Stomach (tissue), 9 donors: ENCODE measurements around the gene PRRT3. TPM values are rescaled to one million over a fixed set of nuclear protein-coding genes. Genes with fewer than 3 reads are reported as not detected.
A peak's percentile ranks its signal among the peaks of the same experiment; 100 is the strongest.

Experiments
- DNase-seq, 2 donors: peaks; one replicate each; pipeline versions ENCODE4 v3.0.0 to v3.0.0-alpha.2; 2013 to 2019
- H3K27ac ChIP-seq, 5 donors: fragments of 200-600 bp in 4 of 5; sonication (generic) in 4 of 5; one replicate each; pipeline ENCODE4 v1.5.1; 2013 to 2019; ENCODE audit warnings: mild to moderate bottlenecking in 1 of 5, moderate library complexity in 1 of 5
- H3K27me3 ChIP-seq, 3 donors: fragments of 200-600 bp; sonication (generic); one replicate each; pipeline ENCODE4 v1.5.1; 2017 to 2019; ENCODE audit warnings: mixed run types in 1 of 3
- H3K36me3 ChIP-seq, 4 donors: fragments of 200-600 bp; sonication (generic); 1 replicate in 3 of 4; 2 replicates in 1 of 4; pipeline ENCODE4 v1.5.1; 2016 to 2019
- H3K4me1 ChIP-seq, 4 donors: fragments of 200-600 bp; sonication (generic); one replicate each; pipeline ENCODE4 v1.5.1; 2016 to 2019
- H3K4me3 ChIP-seq, 4 donors: fragments of 200-600 bp; sonication (generic) in 3 of 4; one replicate each; pipeline ENCODE4 v1.5.1; 2016 to 2019; ENCODE audit warnings: mild to moderate bottlenecking in 1 of 4
- H3K9me3 ChIP-seq, 4 donors: fragments of 200-600 bp; sonication (generic); one replicate each; pipeline ENCODE4 v1.5.1; 2016 to 2019
- EP300 ChIP-seq: sonication (generic); formaldehyde crosslinking; IDR thresholded peaks from one replicate; pipeline ENCODE4 v1.6.1; 2017; ENCODE audit warnings: antibody characterized with exemption
- POLR2A ChIP-seq, 4 donors: fragments of 450-650 bp; IDR thresholded peaks; one replicate each; pipeline ENCODE4 v1.6.1; 2016; ENCODE audit warnings: antibody characterized with exemption in 4 of 4, control low read depth in 2 of 4, mild to moderate bottlenecking in 1 of 4, moderate library complexity in 1 of 4
- POLR2AphosphoS5 ChIP-seq, 3 donors: sonication (generic); formaldehyde crosslinking; IDR thresholded peaks; one replicate each; pipeline ENCODE4 v1.6.1; 2016; ENCODE audit warnings: antibody characterized with exemption in 3 of 3
- WGBS, 5 donors: extraction: QIAGEN DNeasy Blood & Tissue Kit in 3 of 5; methylation state at CpG; one replicate each; pipeline versions ENCODE4 v1.1.5 to v1.1.7; 2013 to 2018; 5-methylcytosine and 5-hydroxymethylcytosine counted together
- intact Hi-C: fragments of 100-400 bp; cut with DNase I; formaldehyde crosslinking; loops from one replicate; pipeline ENCODE4 v1.15.1; 2023; ENCODE audit warnings: low total_unique reads
- polyA plus RNA-seq, 3 donors: library from polyadenylated mRNA; stranded (reverse); fragments of 200-250 nt; gene quantifications; one replicate each; pipeline ENCODE4 v1.2.3, GENCODE V29; 2013
- total RNA-seq, 5 donors: library from RNA; depleted of rRNA; stranded (reverse); fragments of >200 nt; gene quantifications; one replicate each; pipeline versions ENCODE4 v1.1.0 to v1.2.3, GENCODE V29; 2014 to 2016
- TF ChIP-seq, protein P1 (sequence below), 7 experiments: fragments of 450-650 bp in 4 of 7; fragments of 200-600 bp in 3 of 7; sonication (generic) in 3 of 7; IDR thresholded peaks; one replicate each; pipeline ENCODE4 v1.5.1; 2016 to 2019; ENCODE audit warnings: antibody characterized with exemption in 7 of 7, control low read depth in 2 of 7, mild to moderate bottlenecking in 1 of 7
- donor health status: healthy with polysubstance abuse.
- donor health status: Bipolar disorder and iron deficiency.
- donor health status: healthy.

The PRRT3 gene
- total and polyA plus RNA-seq, 8 donors: 0.44 to 31.6 (median 0.92) TPM

DNA sequence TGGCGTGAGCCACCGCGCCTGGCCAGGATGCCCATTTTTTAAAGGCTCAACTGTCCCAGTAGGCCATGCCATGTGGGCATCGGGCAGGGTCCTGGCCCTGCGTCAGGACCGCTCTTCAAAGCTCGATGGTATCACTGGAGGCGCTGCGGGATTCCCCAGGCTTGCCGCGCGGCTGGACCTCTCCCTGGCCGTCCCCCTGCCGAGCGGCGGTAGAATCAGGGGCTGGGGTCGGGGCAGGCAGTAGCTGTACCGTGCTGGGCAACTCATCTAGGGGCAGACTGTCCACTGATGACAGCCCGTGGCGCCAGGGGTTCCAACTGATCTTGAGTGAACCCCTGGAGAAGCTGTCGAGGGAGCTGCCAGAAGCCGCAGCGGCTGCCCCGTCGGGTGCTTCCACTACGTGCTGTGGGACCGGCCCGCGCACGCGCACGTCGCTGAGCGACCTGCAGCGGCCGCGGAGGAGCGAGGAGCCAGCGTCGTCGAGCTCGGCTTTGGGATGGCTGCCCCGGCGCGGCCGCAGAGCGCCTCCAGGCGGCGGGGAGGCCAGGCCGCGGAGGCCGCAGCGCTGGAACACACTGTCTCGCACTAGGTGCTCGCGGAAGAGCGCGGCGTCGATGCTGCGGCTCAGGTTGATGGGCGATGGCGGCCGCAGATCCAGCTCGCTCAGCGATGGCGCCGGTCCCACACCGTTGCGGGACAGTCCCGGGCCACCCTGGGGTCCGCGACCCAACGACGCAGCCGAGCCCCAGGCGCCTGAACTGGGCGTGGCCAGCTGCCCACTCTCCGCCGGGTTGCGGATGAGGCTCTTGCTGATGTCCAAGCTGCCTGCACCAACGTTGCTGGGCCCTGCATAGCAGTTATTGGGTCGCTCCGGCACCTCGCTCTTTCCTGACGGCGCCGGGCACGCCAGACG, 5.8 kb downstream of the PRRT3 start:
- DNase-seq: peak; percentile 92 to 97
- Histone ChIP-seq H3K4me3 (peak overlapping the region; percentile 52 to 77 (median 66)), H3K27me3 (no peaks in the 10 kb centered on the region), H3K9me3 (no peaks in the 10 kb centered on the region), H3K27ac (peak overlapping the region; percentile 70 to 89 (median 87)), H3K4me1 (peaks cover 8 to 36% (median 28%) of the 10 kb centered on the region in 4 donors), H3K36me3 (peaks cover 0 to 41% (median 30%) of the 10 kb centered on the region in 4 donors)
- TF ChIP-seq POLR2AphosphoS5 (IDR thresholded peaks at IDR 0.05) (peak; percentile 73 to 88 (median 75)), EP300 (no peak)
- TF ChIP-seq, protein P1, sequence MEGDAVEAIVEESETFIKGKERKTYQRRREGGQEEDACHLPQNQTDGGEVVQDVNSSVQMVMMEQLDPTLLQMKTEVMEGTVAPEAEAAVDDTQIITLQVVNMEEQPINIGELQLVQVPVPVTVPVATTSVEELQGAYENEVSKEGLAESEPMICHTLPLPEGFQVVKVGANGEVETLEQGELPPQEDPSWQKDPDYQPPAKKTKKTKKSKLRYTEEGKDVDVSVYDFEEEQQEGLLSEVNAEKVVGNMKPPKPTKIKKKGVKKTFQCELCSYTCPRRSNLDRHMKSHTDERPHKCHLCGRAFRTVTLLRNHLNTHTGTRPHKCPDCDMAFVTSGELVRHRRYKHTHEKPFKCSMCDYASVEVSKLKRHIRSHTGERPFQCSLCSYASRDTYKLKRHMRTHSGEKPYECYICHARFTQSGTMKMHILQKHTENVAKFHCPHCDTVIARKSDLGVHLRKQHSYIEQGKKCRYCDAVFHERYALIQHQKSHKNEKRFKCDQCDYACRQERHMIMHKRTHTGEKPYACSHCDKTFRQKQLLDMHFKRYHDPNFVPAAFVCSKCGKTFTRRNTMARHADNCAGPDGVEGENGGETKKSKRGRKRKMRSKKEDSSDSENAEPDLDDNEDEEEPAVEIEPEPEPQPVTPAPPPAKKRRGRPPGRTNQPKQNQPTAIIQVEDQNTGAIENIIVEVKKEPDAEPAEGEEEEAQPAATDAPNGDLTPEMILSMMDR (IDR thresholded peaks at IDR 0.05): peak in 5 of 7 experiments; percentile 44 to 82 (median 75)
- intact Hi-C loops: no loop called here
- WGBS, 5 donors: 8 to 46% (median 15%) methylated on average over 35 to 90 of the region's 90 CpGs

DNA sequence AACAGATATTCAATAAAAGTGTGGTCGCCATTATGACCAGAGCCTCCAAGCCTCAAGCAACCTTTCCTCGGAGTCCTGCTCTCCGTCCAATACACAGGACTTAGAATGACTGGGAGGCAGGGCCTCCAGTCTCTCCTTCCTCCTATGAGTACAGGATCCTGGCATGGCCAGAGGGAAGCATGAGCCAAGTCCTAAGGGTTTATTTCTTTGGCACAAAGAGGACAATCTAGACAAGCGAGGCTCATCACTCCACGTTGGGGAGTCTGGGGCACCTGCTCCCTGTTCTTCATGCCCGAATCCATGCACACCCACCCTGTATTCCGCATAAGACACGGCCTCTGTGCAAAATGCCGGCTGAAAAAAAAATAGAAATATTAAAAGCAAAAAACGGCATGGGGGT, 6.8 kb downstream of the PRRT3 start:
- intact Hi-C loops: no loop called here
- H3K4me1 ChIP-seq: peaks cover 8 to 32% (median 26%) of the 10 kb centered on the region in 4 donors
- TF ChIP-seq POLR2AphosphoS5 (IDR thresholded peaks at IDR 0.05): no peak
- TF ChIP-seq, protein P1 (IDR thresholded peaks at IDR 0.05): no peak
- no peak for TF ChIP-seq EP300
- no peak for TF ChIP-seq POLR2A (IDR thresholded peaks at IDR 0.05)
- WGBS, 5 donors: 70 to 85% (median 80%) methylated on average over 10 of the region's 10 CpGs
- no peaks in the 10 kb centered on the region for H3K9me3 ChIP-seq
- peaks cover 0 to 49% (median 38%) of the 10 kb centered on the region in 4 donors for H3K36me3 ChIP-seq
- H3K27me3 ChIP-seq: no peaks in the 10 kb centered on the region
- peak overlapping the region in 2 of 5 donors; percentile 87 to 88 for H3K27ac ChIP-seq
- H3K4me3 ChIP-seq: no peak overlapping the region
- no peak for DNase-seq

- H3K4me1 ChIP-seq: peaks cover 8 to 32% (median 26%) of the 10 kb centered on the region in 4 donors
- no peak overlapping the region for H3K4me3 ChIP-seq
- no peak overlapping the region for H3K27ac ChIP-seq
- no peak for TF ChIP-seq EP300
- TF ChIP-seq POLR2A (IDR thresholded peaks at IDR 0.05): no peak
- TF ChIP-seq, protein P1 (IDR thresholded peaks at IDR 0.05): no peak
- no peak for TF ChIP-seq POLR2AphosphoS5 (IDR thresholded peaks at IDR 0.05)
- no peak for DNase-seq
- no peaks in the 10 kb centered on the region for H3K9me3 ChIP-seq
- H3K27me3 ChIP-seq: no peaks in the 10 kb centered on the region
- H3K36me3 ChIP-seq: peaks cover 0 to 49% (median 40%) of the 10 kb centered on the region in 4 donors
- intact Hi-C loops: no loop called here
- 89 to 92% (median 91%) methylated on average over 5 to 11 of the region's 11 CpGs for WGBS, 5 donors
These were observed 7.9 kb downstream of the PRRT3 start for GRCh38 chr3:9944271-9944670.

DNA sequence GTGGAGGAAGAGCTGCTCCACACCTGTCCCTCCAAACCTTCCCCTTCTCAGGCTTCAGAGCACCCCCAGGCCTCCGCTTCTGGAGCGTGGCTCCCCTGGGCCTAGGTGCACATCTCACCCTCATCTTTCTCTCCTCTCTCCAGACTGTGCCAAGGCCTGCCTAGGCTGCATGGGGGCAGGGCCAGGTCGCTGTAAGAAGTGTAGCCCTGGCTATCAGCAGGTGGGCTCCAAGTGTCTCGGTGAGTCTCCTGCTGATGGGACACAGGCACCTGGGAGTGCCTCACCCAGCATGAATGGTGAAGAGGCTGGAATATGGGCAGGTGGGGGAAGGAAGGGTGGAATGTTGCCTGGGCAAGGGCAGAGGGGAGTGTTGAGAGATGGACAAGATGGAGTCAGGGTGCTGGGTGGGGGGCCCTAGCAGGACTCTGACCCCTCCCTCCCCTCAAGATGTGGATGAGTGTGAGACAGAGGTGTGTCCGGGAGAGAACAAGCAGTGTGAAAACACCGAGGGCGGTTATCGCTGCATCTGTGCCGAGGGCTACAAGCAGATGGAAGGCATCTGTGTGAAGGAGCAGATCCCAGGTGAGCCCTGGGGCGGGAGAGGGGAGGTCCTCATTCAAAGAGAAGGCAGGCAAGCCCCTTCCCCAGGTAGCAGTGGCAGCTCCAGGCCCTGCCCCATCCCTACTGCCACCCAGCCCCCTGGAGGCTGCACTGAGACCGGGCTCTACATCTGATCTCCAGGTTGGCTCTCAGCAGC, 9.1 kb downstream of the PRRT3 start:
- Histone ChIP-seq H3K4me3 (no peak overlapping the region), H3K27ac (no peak overlapping the region), H3K9me3 (no peaks in the 10 kb centered on the region), H3K4me1 (peaks cover 8 to 28% (median 24%) of the 10 kb centered on the region in 4 donors), H3K36me3 (peaks cover 6 to 51% (median 41%) of the 10 kb centered on the region in 4 donors), H3K27me3 (no peaks in the 10 kb centered on the region)
- no peak for DNase-seq
- TF ChIP-seq, protein P1 (IDR thresholded peaks at IDR 0.05): no peak
- TF ChIP-seq POLR2A (IDR thresholded peaks at IDR 0.05) (no peak), POLR2AphosphoS5 (IDR thresholded peaks at IDR 0.05) (no peak), EP300 (no peak)
- WGBS, 5 donors: 83 to 88% (median 87%) methylated on average over 9 to 11 of the region's 11 CpGs
- intact Hi-C loops: no loop called here
